Measurements from ENCODE around the gene PHLDA3.
A peak's percentile ranks its signal among the peaks of the same experiment; 100 is the strongest.

DNA sequence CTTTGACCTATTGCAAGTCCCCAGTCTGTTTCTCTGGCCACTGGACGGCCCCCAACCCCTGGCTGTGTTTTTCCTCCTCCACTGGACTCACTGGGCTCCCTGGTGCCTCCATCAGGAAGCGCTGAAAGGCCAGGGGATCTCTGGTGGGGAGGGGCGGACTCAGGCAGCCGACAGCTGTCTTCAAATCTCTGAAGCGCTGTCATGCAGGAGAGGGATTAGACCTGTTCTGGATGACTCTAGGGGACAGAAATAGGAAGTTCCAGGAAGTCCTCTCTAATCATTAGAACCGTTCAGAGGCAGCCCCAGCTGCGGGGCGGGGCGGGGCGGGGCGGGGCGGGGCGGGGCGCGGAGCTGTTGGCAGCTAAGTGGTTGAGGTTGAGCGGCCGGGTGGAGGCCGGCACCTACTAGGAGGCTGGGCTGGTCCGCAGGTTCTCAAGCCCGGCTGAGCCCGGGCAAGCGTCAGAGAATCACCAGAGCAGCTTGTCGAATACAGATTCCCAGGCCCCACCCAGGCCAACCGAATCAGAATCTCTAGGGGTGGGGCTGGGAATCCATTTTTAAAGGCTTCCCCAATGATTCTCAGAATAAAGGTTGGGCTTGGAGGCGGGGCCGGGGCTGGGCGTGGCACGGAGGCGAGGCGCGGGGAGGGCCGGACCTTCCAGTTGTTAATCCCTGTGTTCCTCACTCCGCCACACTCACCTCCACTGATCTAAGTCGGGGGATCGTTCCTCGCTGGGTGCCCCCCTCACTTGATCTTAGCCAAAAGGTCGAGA lies 11.4 kb upstream of the PHLDA3 start:
- TF ChIP-seq, protein P1, sequence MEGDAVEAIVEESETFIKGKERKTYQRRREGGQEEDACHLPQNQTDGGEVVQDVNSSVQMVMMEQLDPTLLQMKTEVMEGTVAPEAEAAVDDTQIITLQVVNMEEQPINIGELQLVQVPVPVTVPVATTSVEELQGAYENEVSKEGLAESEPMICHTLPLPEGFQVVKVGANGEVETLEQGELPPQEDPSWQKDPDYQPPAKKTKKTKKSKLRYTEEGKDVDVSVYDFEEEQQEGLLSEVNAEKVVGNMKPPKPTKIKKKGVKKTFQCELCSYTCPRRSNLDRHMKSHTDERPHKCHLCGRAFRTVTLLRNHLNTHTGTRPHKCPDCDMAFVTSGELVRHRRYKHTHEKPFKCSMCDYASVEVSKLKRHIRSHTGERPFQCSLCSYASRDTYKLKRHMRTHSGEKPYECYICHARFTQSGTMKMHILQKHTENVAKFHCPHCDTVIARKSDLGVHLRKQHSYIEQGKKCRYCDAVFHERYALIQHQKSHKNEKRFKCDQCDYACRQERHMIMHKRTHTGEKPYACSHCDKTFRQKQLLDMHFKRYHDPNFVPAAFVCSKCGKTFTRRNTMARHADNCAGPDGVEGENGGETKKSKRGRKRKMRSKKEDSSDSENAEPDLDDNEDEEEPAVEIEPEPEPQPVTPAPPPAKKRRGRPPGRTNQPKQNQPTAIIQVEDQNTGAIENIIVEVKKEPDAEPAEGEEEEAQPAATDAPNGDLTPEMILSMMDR (IDR thresholded peaks at IDR 0.05; ENCODE audit: low read depth, low read length), result peak; percentile 13; the same call in 1 of the 2 replicates
- TF ChIP-seq EZH2phosphoT487 (IDR thresholded peaks at IDR 0.05; ENCODE audit: low read depth), result no peak

Data from OCI-LY3 (cell line).